CD1c-positive myeloid dendritic cell (primary cell): ENCODE results near the gene SPTA1.
A peak's percentile ranks its signal among the peaks of the same experiment; 100 is the strongest.

Experiments used
- DNase-seq: peaks from one replicate; pipeline ENCODE4 v3.0.0-alpha.2; 2016; ENCODE audit errors: extremely low spot score

SPTA1 gene

DNA sequence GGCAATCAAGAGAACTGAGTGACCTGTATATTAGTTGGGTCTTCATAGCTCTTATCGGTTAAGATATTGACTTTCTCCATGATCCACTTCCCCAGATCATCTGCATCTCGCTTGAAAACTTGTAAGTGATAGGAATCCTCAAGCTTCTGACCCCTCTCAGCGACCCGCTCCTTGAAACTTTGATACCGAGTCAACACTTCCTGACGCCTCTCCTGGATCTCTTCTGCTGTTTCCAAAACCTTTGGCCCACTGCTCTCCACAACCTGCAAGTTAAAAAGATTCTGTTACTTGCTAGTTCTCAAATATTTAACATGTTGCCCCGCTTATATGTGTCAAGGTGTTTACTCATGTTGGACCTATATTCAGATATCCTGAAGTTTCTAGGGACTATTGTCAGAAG is 1.4 kb downstream of the SPTA1 start:
- DNase-seq = no peak

DNA sequence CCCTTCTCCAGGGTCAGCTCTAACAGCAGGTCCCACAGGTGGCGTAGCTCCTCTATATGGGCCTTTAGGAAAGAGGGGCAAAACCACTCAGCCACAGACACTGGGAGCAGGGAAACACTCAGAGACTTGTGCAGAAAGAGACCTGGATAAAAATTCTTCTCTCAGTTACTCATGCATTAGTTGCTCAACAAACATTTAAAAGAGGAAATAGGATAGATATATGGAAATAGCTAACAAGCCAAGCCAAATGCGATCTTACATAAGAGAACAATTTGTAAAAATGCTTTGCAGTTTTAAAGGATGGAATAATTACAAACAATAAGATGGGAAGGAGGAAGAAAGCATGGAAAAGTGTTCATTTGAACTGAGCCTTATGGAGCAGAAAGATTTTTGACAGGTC is 4.9 kb downstream of the SPTA1 start:
- peak; percentile 30 for DNase-seq

DNA sequence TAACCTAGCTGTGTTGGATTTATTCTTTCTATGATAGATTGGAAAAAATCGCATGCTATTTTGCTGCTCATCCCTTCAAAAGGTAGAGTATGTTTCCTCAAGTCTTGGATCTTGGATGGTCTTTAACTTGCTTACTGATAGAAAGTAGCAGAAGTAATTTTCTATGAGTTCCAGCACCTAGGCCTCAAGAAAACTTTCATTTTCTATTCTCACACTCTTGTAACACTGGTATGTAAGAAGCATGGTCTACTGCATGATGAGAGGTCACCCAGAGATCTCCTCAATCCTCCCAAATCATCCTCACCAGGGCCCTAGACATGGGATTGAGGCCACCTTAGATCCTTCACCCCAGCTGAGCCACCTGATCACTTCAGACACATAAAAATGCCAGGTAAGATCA is 7.2 kb downstream of the SPTA1 start:
- no peak for DNase-seq

DNA sequence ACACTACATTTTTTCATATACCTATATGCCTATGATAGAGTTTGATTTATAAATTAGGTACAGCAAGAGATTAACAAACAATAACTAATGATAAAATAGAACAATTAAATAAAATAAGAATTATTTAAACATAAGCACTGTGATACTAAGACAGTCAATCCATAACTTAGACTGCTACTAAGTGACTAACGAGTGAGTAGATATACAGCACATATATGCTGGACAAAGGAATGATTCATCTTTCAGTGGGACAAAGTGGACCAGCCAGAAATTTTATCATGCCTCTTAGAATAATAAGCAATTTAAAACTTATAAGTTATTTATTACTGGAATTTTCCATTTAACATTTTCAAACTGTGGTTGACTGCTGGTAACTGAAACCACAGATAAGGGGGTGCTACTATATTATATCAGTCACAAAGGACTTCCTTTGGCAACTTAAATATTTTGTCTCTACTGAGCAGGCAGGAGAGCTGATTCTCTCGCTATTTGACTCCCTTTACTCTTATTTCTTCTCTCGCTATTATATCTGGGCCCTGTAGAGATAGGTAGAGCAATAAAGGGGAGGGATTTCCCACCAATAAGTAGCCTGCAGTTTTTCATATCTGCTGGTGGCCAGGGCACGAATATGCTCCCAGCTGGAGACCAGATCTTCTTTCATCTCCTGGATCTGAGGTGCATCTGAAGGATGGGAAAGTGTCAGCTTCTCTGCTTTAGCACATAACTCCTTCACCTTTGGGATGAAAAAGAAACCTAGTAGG is 10.8 kb downstream of the SPTA1 start:
- DNase-seq = no peak

DNA sequence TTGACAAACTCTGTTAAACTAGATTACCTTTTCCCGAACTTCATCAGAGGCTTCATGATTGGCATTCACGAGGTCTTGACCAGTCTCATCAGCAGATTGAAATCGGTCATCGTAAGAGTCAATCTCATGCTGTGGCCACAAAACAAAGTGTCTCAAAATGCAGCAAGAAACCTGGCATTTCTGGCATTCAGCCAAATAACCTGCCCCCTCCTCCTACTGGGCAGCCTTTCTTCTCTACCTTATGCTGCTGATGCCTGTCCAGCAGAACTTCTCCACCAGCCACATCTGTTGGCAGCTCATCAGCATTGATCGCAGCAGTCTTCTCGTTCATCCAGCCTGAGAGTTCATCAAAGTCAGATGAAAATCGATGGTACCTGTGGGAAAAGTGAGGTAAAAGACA is 12.2 kb downstream of the SPTA1 start:
- no peak for DNase-seq

DNA sequence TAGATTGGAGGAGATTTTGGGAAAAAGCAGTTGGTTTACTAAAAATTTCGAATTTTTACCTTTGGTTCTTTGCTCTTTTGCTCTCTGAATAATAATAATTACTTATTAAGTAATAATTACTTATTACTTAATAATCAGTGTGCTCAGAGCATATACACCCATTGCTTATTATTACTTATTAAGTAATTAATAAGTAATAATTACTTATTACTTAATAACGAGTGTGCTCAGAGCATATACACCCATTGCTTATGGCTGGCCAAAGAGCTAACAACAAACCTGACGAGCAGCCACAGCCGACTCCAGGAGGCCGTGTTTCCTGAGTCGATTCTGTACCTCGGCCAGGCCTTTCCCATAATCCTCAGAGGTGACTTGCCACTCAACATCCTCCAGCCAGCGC is 20.5 kb downstream of the SPTA1 start:
- no peak for DNase-seq

DNA sequence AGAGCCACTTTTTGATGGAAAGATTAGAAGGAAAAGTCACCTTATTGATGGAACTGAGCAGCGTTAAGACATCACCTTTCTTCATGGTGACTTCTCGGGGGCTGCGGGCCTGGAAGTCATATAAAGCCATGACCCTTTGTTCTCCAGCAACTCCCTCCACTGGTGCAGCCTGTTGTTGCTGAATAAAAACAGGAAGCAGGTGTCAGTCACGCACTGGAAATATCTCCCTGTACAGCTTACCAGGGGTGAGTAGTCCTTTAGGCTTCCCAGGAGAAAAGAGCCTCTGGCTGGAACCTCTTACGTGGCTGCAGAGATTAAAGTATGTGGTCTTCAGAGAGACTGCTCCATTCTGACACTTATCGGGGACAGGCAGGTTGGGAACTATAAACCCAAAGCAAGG is 31.9 kb downstream of the SPTA1 start:
- peak; percentile 56 for DNase-seq

DNA sequence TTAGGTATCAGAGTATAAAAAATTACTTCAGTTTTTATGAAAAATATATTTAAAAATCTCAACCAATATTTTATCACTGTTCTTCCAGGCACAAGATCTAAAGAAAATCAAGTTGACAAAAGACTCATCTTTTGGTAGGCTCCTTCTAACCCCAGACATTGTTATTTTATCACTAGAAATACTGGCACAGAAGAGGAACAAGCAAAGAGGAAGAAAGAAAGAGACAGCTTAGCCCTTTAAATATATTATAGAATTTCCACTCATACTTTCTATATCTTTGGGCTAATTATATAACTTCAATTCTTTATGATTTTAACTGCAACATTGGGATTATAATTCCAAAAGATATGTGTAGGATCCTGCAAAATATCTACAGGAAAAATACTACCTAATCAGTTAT is 32.4 kb downstream of the SPTA1 start:
- DNase-seq = peak; percentile 18

DNA sequence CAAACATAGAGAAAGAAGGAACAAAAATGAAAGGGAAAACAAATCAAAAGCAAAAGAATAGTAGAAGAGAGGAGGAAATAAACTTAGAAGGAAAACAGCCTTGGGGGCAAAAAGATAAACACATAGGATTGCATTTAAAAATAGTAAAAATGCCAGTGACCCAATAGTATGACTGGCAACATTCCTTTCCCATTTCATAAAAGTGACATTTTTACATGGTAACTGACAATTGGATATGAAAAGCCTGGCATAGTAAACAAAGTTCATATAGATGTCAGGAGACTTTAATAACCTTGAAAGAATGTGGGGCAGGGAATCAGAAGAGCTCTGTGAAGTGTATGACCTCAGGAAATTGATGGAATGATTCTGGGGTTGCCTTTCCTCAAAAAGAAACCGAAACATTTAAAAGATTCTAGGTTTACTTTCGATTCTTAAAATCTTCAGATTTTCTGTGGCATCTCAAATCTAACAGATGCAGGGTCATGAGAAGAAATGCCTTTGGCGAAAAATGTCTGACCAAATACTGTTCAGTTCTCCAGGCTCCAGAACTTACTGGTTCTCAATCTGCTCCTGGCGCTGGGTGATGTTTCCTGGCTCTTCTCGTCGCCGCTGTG is 33.7 kb downstream of the SPTA1 start:
- DNase-seq = no peak

DNA sequence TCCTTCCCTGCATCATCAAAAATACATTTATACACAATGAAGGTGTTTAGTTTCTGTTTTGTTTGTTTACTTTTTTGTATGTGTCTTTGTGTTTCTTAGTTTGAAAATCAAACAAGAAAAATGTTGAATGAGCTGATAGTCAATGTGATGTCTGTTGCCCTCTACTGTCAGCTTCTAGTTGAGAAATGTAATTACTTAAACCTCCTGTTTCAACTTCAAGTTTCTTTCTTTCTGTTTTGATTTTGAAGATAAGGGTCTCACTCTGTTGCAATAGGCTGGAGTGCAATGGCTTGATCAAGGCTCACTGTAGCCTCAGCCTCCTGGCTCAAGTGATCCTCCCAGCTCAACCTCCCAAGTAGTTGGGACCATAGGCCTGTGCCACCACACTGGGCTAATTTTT is 37.5 kb downstream of the SPTA1 start:
- DNase-seq = no peak

DNA sequence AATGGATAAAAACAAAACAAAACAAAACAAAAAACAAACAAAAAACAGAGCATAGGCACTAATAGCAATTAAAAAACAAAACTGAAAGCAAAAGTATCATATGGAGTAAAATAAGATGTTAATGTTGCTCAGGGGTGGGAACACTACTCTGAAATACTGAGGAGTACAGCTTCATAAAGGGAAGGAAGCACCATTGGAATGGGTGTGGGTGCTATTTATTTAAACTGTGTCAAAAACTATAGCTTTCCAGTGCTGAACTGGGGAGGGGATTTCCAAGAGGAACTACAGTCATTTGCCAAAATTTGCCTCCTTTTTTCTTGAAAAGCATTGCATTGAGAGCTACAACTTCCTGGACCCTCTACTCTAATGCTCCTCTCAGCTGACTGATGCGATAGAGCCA is 40.0 kb downstream of the SPTA1 start:
- peak; percentile 64 for DNase-seq

DNA sequence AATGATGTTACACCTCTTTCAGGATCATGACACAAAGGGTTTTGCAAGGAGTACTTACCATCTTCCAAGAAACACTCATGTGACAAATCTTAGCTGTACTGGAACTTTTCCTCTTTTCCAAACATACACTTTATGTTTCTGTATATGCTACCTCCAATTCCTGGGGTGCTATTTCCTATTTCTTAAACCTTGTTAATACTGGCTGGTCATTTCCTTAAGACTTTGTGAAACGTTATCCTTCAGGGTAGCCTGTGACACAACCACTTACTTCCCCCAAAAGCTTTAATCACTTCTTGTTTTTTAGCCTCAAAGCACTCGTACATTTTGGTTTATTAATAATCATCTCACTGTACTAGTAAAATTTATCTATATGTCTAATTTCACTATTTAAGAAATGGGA is 42.1 kb downstream of the SPTA1 start:
- DNase-seq = peak; percentile 66

DNA sequence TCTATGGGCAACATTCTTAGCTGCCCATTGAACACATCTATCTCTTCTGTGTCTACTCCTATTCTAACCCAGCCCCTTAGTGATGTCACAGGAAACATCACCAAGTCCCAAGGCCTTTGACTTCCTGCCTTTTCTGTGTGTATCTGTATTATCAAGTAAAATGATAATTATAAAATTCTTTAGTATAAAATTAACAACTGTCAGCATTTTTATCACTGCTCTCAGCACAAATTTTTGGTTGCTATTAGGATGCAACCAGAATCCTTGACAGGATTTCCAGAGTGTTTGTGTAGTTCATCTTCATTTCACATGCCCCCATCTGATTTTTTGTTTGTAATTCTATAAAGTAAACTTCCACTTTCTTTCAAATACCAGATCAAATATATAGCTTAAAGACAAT is 47.6 kb downstream of the SPTA1 start:
- DNase-seq = no peak

DNA sequence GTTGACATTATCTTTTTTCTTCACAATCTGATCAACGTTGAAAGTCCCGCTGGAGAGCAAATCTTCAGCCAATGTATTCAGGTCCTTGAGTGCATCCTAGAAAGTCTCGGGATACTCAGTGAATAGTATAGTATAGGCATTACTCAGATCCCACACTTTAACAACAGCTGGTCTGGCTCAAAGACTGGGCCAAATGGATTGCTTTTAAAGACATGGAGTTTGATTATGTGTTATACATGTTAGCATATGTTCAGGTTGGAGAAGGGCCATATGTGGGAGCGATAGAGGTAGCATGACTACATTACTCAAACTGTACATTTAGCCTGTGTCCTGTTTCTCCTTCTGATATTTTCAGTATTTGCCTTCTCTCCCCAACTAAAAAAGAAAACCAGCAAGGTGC is 48.4 kb downstream of the SPTA1 start:
- DNase-seq = no peak

DNA sequence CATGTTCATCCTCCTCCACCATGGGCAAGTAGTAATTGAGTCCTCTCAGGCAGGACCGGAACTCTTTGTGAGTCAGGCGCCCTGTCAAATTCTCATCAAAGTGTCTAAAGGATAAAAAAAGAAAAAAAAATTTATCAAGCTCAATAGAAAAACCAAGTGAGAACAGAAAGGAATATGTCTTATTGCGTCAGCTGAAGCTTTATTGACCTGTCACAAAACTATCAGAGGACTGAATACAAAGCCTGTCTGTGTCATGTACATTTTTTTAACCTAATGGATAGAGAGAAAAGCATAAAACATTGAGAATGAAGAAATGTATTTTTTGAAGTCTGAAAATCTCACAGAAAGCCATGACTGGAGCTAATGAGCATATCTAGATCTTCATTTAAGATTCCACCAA is 72.8 kb downstream of the SPTA1 start:
- no peak for DNase-seq

DNA sequence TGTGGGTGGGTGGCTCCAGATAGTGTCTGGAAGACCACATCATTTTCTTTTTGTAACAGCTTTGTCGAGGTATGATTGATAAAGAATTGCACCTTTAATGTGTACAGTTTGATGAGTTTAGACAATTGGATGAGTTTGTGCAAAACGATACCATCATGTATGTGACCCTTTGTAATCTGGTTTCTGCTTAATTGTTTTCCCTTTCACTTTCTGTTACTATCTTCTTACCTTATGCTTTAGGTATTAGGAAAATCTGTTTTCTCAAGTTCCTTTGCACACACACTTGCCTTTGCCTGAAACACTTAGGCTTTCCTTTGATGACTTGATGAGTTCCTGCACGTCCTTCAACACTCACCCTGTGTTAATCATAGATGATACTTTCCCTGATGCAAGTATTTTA is 74.6 kb downstream of the SPTA1 start:
- no peak for DNase-seq

DNA sequence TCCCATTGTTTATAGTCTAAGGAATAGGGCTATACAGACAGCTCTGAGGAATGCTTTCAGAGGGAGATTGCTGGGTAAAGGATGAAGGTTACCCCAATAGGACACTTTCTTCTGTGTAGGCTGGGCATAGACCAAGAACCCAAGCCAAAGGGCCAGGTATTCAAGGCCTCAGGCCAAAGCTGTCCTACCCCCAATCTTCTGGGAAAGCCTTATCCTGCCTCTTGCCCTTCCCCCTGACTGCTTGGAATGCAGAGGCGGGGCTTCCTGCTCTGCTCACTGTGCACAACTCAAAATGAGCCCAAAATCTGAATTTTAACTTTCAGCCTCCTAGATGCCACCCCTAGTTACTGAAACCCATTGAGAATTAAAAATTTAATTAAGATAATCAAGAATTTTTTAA is 79.2 kb downstream of the SPTA1 start:
- DNase-seq = no peak

DNA sequence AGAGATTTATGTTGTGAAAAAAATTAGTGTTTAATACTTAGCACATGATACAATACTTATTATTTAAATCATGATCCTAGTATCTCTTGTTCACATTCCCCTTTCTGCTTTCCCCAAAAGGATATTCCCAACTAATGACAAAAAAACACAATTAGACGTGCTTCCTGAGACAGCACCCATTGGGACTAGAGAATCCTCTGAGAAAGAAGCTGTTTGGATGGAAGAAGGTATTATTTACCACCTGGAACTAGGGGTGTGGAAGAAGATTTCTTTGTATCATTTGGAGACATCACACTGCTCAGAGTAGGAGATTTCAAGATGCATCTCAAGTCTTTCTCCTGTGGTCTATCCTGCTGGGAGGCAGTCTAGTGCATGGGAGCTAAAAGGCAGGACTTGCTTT is 81.5 kb downstream of the SPTA1 start, which contains the start of gene OR10Z1:
Gene OR10Z1, plus strand, starts transcription at position 301 of the 400 bp plus-strand sequence. CDS start 1,171 bp downstream, outside the sequence.
- DNase-seq = no peak

DNA sequence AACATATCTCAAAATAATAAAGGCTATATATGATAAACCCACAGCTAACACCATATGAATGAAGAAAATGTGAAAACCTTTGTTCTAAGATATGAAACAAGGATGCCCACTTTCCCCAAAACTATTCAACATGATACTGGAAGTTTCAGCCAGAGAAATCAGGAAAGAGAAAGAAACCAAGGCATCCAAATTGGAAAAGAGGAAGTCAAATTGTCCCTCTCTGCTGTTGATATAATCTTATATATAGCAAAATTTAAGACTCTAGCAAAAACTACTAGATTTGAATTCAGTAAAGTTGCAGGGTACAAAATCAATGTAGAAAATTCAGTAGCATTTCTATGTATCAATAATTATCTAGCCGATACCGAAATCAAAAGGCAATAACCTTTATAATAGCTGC is 85.8 kb downstream of the SPTA1 start:
- DNase-seq = no peak

DNA sequence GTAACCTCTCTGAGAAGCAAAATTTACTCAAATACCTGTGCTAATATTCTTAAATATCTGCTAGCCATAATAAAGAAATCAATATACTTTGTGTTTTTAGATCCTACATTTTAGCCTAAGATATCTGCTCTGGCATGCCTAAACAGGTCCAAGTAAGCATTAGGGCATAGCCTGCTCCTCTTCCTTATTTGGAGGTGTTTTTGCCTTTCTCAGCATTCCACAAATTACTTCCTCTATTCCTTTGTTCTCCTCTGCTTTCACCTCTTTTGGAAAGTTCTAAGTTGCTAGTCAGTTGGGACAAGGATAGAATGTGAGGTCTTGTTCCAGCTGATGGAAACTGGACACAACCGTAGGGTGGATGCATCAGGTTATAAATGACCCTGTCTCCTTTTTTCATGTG is 99.6 kb downstream of the SPTA1 start:
- no peak for DNase-seq

DNA sequence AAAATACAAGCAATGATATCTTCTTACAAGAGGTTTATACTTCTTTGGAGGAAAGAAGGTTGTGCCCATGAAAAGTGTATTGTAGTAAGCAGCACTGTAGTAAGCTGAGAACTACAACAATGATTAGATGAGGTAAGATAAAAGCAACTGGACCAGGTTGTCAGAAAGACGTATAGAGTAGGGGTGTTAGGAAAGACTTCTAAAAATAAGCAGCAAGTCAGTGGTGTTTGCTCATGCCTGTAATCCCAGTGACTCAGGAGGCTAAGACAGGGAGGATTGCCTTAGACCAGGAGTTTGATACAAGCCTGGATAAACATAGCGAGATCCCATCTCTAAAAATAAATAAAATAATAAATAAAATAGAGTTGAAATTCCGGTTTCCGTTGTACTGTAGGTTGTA is 102.6 kb downstream of the SPTA1 start:
- no peak for DNase-seq

DNA sequence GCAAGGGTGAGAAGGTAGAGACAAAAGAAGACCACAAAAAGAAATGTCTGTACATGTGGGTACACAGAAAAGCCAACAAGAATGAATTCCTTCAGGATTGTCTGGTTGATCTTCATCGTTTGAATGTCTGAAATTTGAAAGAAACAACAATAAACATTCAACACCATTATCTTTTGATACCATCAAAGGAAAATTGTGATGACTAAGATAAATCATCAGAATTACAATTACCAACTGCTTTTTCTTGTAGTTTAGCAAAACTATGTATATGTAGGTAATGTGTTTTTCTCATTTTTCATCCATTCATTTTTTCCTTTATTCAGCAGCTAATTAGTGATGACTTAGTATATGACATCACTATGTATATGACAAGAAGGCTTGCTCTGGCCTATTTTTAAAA is 106.8 kb downstream of the SPTA1 start, which contains the start of gene OR10X1:
Gene OR10X1, minus strand, starts transcription at position 167 of the 400 bp plus-strand sequence. Its CDS starts 0 bp downstream, at position 167.
- DNase-seq = no peak

DNA sequence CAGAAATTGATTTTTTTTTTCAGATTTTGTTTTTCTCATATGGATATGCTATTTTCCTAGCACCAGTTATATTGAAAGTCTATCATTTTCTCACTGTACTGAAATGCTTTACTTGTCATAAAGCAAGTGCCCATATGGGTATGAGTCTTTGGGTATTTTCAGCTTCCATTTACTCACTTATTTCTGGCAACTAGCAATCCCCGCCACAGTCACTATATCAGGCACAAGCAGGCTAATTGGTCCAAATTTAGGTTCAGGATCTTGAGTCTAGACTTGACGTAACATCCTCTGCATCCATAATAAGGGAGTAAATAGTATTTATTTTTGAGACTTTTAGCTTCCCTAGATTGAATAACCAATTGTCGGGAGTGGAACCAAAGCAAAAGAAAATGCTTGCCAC is 109.0 kb downstream of the SPTA1 start:
- no peak for DNase-seq

DNA sequence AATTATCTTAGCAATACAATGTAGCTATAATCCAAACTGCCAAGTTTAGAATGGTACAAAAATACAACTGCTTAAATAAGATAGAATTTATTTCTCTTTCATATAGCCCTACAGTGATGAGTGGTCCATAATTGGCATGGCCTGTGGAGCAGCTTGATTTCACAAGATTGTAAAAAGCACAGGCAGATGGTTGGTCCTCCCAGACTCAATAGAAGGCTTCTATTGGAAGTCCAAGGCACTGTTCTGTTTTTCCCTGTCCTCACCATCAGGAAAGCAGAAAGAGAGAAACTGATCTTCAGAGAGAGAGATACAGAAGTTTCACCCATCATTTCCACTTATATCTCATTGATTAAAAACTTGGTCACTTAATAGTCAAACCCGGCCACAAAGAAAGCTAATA is 114.3 kb downstream of the SPTA1 start:
- no peak for DNase-seq
